Measurements from ENCODE around the gene DENND1A.

The DENND1A gene

GRCh38 chr9:123807251-123807650, 122.7 kb downstream of the DENND1A start:
- no peak for DNase-seq

GRCh38 chr9:123806829-123807228, 123.1 kb downstream of the DENND1A start:
- DNase-seq, result no peak

GRCh38 chr9:123798195-123798594, 131.7 kb downstream of the DENND1A start:
- no peak for DNase-seq

- DNase-seq, result no peak
Observed at GRCh38 chr9:123796618-123797484, 133.1 kb downstream of the DENND1A start.

GRCh38 chr9:123796094-123796493, 133.8 kb downstream of the DENND1A start:
- DNase-seq, result no peak

- no peak for DNase-seq
Observed at GRCh38 chr9:123795336-123795735, 134.6 kb downstream of the DENND1A start.

GRCh38 chr9:123792501-123792900, 137.4 kb downstream of the DENND1A start:
- no peak for DNase-seq

GRCh38 chr9:123789554-123790292, 140.2 kb downstream of the DENND1A start:
- DNase-seq, result no peak

GRCh38 chr9:123787416-123787815, 142.5 kb downstream of the DENND1A start:
- no peak for DNase-seq

GRCh38 chr9:123784518-123784917, 145.4 kb downstream of the DENND1A start:
- DNase-seq, result no peak

- no peak for DNase-seq
Observed at GRCh38 chr9:123778232-123778902, 151.6 kb downstream of the DENND1A start.

GRCh38 chr9:123776708-123777537, 153.0 kb downstream of the DENND1A start:
- DNase-seq, result no peak

- DNase-seq, result no peak
Observed at GRCh38 chr9:123775289-123776284, 154.3 kb downstream of the DENND1A start.

- no peak for DNase-seq
Observed at GRCh38 chr9:123773783-123774182, 156.1 kb downstream of the DENND1A start.

- DNase-seq, result no peak
Observed at GRCh38 chr9:123772967-123773366, 157.0 kb downstream of the DENND1A start.

- no peak for DNase-seq
Observed at GRCh38 chr9:123772374-123772773, 157.6 kb downstream of the DENND1A start.

GRCh38 chr9:123771690-123772089, 158.2 kb downstream of the DENND1A start:
- no peak for DNase-seq

- DNase-seq, result no peak
Observed at GRCh38 chr9:123769719-123770118, 160.2 kb downstream of the DENND1A start.

- no peak for DNase-seq
Observed at GRCh38 chr9:123763910-123764588, 165.9 kb downstream of the DENND1A start.

GRCh38 chr9:123761905-123762605, 167.9 kb downstream of the DENND1A start:
- DNase-seq, result no peak

All from NCI-H1105 (cell line).